ENCODE data around the gene CBX3. TPM values are rescaled to one million over a fixed set of nuclear protein-coding genes. Genes with fewer than 3 reads are reported as not detected.

Gene CBX3
- total and polyA plus RNA-seq, 10 of the 15 experiments (the other 5 are each of a cell fraction or from before 2014, with no cell fraction given) = 153 to 307 (median 225) TPM

DNA sequence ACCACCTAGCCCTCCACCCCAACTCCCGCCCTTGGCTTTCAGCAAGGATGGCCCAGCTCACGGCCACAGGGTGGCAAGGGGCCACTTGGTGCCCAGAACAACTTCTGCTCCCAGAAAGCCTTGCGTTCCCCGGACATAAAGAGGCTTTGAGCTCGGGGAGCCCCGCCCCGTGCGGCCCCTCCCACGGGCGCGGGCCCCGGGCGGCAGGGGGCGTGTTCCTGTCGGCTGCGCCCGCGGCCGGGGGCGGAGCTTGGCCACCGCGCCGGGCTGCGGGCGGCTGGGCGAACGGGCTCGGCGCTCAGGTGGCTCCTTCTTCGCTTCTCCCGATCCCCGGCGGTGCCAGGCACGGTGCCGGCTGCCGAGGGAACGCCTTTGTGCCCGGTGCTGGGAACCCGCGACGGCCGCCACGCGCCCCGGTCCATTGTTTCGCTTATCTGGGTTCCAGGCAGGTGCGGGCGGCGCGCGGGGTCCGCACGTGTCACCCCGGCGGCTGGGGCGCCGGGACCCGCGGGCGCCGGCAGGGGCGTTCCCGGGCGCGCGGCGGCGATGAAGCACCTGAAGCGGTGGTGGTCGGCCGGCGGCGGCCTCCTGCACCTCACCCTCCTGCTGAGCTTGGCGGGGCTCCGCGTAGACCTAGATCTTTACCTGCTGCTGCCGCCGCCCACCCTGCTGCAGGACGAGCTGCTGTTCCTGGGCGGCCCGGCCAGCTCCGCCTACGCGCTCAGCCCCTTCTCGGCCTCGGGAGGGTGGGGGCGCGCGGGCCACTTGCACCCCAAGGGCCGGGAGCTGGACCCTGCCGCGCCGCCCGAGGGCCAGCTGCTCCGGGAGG, 49.4 kb upstream of the CBX3 start, which contains the start of gene NFE2L3 (continued):
- TF ChIP-seq HCFC1 (IDR thresholded peaks at IDR 0.05; ENCODE audit: low read length) (no peak), BRCA1 (IDR thresholded peaks at IDR 0.05; ENCODE audit: low read depth, low read length) (no peak), JUNB (IDR thresholded peaks at IDR 0.05) (no peak), RUNX3 (IDR thresholded peaks at IDR 0.05; ENCODE audit: low read length) (no peak), YY1 (IDR thresholded peaks at IDR 0.05; ENCODE audit: low read depth, low read length) (no peak), SPI1 (IDR thresholded peaks at IDR 0.05; ENCODE audit: borderline replicate concordance, insufficient read depth, low read depth, low read length) (no peak), MTA3 (IDR thresholded peaks at IDR 0.05; ENCODE audit: borderline replicate concordance, low read length) (no peak), SUPT20H (IDR thresholded peaks at IDR 0.05; ENCODE audit: borderline replicate concordance, control insufficient read depth, low read depth, low read length) (no peak), CREM (IDR thresholded peaks at IDR 0.05; ENCODE audit: low read depth) (no peak), EED (IDR thresholded peaks at IDR 0.05; ENCODE audit: low read depth) (no peak), BMI1 (IDR thresholded peaks at IDR 0.05; ENCODE audit: borderline replicate concordance) (no peak)
- TF ChIP-seq, protein P1, sequence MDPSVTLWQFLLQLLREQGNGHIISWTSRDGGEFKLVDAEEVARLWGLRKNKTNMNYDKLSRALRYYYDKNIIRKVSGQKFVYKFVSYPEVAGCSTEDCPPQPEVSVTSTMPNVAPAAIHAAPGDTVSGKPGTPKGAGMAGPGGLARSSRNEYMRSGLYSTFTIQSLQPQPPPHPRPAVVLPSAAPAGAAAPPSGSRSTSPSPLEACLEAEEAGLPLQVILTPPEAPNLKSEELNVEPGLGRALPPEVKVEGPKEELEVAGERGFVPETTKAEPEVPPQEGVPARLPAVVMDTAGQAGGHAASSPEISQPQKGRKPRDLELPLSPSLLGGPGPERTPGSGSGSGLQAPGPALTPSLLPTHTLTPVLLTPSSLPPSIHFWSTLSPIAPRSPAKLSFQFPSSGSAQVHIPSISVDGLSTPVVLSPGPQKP (IDR thresholded peaks at IDR 0.05; ENCODE audit: low read depth, low read length) = no peak
- TF ChIP-seq, protein P2, sequence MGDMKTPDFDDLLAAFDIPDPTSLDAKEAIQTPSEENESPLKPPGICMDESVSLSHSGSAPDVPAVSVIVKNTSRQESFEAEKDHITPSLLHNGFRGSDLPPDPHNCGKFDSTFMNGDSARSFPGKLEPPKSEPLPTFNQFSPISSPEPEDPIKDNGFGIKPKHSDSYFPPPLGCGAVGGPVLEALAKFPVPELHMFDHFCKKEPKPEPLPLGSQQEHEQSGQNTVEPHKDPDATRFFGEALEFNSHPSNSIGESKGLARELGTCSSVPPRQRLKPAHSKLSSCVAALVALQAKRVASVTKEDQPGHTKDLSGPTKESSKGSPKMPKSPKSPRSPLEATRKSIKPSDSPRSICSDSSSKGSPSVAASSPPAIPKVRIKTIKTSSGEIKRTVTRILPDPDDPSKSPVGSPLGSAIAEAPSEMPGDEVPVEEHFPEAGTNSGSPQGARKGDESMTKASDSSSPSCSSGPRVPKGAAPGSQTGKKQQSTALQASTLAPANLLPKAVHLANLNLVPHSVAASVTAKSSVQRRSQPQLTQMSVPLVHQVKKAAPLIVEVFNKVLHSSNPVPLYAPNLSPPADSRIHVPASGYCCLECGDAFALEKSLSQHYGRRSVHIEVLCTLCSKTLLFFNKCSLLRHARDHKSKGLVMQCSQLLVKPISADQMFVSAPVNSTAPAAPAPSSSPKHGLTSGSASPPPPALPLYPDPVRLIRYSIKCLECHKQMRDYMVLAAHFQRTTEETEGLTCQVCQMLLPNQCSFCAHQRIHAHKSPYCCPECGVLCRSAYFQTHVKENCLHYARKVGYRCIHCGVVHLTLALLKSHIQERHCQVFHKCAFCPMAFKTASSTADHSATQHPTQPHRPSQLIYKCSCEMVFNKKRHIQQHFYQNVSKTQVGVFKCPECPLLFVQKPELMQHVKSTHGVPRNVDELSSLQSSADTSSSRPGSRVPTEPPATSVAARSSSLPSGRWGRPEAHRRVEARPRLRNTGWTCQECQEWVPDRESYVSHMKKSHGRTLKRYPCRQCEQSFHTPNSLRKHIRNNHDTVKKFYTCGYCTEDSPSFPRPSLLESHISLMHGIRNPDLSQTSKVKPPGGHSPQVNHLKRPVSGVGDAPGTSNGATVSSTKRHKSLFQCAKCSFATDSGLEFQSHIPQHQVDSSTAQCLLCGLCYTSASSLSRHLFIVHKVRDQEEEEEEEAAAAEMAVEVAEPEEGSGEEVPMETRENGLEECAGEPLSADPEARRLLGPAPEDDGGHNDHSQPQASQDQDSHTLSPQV (IDR thresholded peaks at IDR 0.05) = no peak
- TF ChIP-seq, protein P3, sequence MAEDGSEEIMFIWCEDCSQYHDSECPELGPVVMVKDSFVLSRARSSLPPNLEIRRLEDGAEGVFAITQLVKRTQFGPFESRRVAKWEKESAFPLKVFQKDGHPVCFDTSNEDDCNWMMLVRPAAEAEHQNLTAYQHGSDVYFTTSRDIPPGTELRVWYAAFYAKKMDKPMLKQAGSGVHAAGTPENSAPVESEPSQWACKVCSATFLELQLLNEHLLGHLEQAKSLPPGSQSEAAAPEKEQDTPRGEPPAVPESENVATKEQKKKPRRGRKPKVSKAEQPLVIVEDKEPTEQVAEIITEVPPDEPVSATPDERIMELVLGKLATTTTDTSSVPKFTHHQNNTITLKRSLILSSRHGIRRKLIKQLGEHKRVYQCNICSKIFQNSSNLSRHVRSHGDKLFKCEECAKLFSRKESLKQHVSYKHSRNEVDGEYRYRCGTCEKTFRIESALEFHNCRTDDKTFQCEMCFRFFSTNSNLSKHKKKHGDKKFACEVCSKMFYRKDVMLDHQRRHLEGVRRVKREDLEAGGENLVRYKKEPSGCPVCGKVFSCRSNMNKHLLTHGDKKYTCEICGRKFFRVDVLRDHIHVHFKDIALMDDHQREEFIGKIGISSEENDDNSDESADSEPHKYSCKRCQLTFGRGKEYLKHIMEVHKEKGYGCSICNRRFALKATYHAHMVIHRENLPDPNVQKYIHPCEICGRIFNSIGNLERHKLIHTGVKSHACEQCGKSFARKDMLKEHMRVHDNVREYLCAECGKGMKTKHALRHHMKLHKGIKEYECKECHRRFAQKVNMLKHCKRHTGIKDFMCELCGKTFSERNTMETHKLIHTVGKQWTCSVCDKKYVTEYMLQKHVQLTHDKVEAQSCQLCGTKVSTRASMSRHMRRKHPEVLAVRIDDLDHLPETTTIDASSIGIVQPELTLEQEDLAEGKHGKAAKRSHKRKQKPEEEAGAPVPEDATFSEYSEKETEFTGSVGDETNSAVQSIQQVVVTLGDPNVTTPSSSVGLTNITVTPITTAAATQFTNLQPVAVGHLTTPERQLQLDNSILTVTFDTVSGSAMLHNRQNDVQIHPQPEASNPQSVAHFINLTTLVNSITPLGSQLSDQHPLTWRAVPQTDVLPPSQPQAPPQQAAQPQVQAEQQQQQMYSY (CRISPR knock-in tag; IDR thresholded peaks at IDR 0.05) = no peak
- TF ChIP-seq, protein P4, sequence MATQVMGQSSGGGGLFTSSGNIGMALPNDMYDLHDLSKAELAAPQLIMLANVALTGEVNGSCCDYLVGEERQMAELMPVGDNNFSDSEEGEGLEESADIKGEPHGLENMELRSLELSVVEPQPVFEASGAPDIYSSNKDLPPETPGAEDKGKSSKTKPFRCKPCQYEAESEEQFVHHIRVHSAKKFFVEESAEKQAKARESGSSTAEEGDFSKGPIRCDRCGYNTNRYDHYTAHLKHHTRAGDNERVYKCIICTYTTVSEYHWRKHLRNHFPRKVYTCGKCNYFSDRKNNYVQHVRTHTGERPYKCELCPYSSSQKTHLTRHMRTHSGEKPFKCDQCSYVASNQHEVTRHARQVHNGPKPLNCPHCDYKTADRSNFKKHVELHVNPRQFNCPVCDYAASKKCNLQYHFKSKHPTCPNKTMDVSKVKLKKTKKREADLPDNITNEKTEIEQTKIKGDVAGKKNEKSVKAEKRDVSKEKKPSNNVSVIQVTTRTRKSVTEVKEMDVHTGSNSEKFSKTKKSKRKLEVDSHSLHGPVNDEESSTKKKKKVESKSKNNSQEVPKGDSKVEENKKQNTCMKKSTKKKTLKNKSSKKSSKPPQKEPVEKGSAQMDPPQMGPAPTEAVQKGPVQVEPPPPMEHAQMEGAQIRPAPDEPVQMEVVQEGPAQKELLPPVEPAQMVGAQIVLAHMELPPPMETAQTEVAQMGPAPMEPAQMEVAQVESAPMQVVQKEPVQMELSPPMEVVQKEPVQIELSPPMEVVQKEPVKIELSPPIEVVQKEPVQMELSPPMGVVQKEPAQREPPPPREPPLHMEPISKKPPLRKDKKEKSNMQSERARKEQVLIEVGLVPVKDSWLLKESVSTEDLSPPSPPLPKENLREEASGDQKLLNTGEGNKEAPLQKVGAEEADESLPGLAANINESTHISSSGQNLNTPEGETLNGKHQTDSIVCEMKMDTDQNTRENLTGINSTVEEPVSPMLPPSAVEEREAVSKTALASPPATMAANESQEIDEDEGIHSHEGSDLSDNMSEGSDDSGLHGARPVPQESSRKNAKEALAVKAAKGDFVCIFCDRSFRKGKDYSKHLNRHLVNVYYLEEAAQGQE (IDR thresholded peaks at IDR 0.05; ENCODE audit: low read depth, low read length) = no peak
- TF ChIP-seq, protein P5, sequence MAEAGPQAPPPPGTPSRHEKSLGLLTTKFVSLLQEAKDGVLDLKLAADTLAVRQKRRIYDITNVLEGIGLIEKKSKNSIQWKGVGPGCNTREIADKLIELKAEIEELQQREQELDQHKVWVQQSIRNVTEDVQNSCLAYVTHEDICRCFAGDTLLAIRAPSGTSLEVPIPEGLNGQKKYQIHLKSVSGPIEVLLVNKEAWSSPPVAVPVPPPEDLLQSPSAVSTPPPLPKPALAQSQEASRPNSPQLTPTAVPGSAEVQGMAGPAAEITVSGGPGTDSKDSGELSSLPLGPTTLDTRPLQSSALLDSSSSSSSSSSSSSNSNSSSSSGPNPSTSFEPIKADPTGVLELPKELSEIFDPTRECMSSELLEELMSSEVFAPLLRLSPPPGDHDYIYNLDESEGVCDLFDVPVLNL (IDR thresholded peaks at IDR 0.05; ENCODE audit: low read depth, low read length) = no peak

Measured in GM12878 (cell line).